Measurements from ENCODE around the gene BATF. TPM values are rescaled to one million over a fixed set of nuclear protein-coding genes. Genes with fewer than 3 reads are reported as not detected.
A peak's percentile ranks its signal among the peaks of the same experiment; 100 is the strongest.

The BATF gene
- total RNA-seq, 1 experiment from 2014 or later, result 0.69 TPM

GRCh38 chr14:75515629-75515996 lies 6.7 kb upstream of the BATF start:
- Histone ChIP-seq H3K36me3 (ENCODE audit: control insufficient read depth in 1 of 2, insufficient read depth in 2 of 2, low read length in 2 of 2) (no peaks in the 10 kb centered on the region), H2AFZ (ENCODE audit: low read depth, low read length, poor library complexity, severe bottlenecking) (no peak overlapping the region), H3K27me3 (ENCODE audit: insufficient read depth, low read length) (no peaks in the 10 kb centered on the region), H3K27ac (ENCODE audit: low read depth, low read length) (no peak overlapping the region), H3K79me2 (ENCODE audit: insufficient read depth, low read length) (no peaks in the 10 kb centered on the region), H3K9me2 (ENCODE audit: insufficient read depth) (no peaks in the 10 kb centered on the region), H4K20me1 (ENCODE audit: insufficient read depth) (no peaks in the 10 kb centered on the region), H3K4me3 (replicated peaks in 1 of 2; ENCODE audit: low read depth in 1 of 2, low read length in 2 of 2) (no peak overlapping the region), H3K4me1 (ENCODE audit: control insufficient read depth in 1 of 2, insufficient read depth in 2 of 2, low read length in 2 of 2) (no peaks in the 10 kb centered on the region), H3K9ac (ENCODE audit: low read length) (no peak overlapping the region), H3K9me3 (ENCODE audit: control insufficient read depth in 1 of 2, insufficient read depth in 1 of 2, low read depth in 1 of 2, low read length in 2 of 2) (peaks cover 0 to 8% of the 10 kb centered on the region in 2 experiments; a peak in 2 of 4 replicates), H3K4me2 (ENCODE audit: low read length) (no peak overlapping the region)
- intact Hi-C loops (cut with micrococcal nuclease), result no loop called here
- no peak for DNase-seq (ENCODE audit: low read depth, low spot score)
- BruUV-seq (replicated peaks), result no TSS peak
- ATAC-seq, result no peak
- RAD21 ChIA-PET (ENCODE audit: low non-redundant PET in 1 of 2, low total read pairs in 2 of 2, uncharacterized antibody in 2 of 2, unreplicated experiment in 2 of 2), result no interaction called here
- TF ChIP-seq JUND (IDR thresholded peaks at IDR 0.05) (no peak), EZH2phosphoT487 (IDR thresholded peaks at IDR 0.05; ENCODE audit: borderline replicate concordance) (no peak), SP1 (IDR thresholded peaks at IDR 0.05; ENCODE audit: low read depth) (no peak), POLR2A (IDR thresholded peaks at IDR 0.05; ENCODE audit: borderline replicate concordance, extremely low read depth, insufficient read depth, insufficient read length) (no peak)
- CTCF ChIA-PET, result interaction anchor here (1.3 kb wide), 1 partner anchor 45 kb away, joined by 3 read pairs; no protein-coding TSS in a partner anchor
- POLR2A ChIA-PET, result no interaction called here

- POLR2A ChIA-PET, result interaction anchor here (0.7 kb wide), 1 partner anchor 43 kb away, joined by 4 read pairs; no protein-coding TSS in a partner anchor
- Histone ChIP-seq H3K4me2 (ENCODE audit: low read length) (no peak overlapping the region), H3K27me3 (ENCODE audit: insufficient read depth, low read length) (peaks cover 6% of the 10 kb centered on the region; the same call in 1 of the 2 replicates), H3K4me3 (replicated peaks in 1 of 2; ENCODE audit: low read depth in 1 of 2, low read length in 2 of 2) (no peak overlapping the region), H3K9me3 (ENCODE audit: control insufficient read depth in 1 of 2, insufficient read depth in 1 of 2, low read depth in 1 of 2, low read length in 2 of 2) (no peaks in the 10 kb centered on the region), H3K4me1 (ENCODE audit: control insufficient read depth in 1 of 2, insufficient read depth in 2 of 2, low read length in 2 of 2) (no peaks in the 10 kb centered on the region), H3K36me3 (ENCODE audit: control insufficient read depth in 1 of 2, insufficient read depth in 2 of 2, low read length in 2 of 2) (no peaks in the 10 kb centered on the region), H2AFZ (ENCODE audit: low read depth, low read length, poor library complexity, severe bottlenecking) (no peak overlapping the region), H4K20me1 (ENCODE audit: insufficient read depth) (no peaks in the 10 kb centered on the region), H3K9me2 (ENCODE audit: insufficient read depth) (no peaks in the 10 kb centered on the region), H3K79me2 (ENCODE audit: insufficient read depth, low read length) (no peaks in the 10 kb centered on the region), H3K9ac (ENCODE audit: low read length) (no peak overlapping the region), H3K27ac (ENCODE audit: low read depth, low read length) (no peak overlapping the region)
- DNase-seq (ENCODE audit: low read depth, low spot score), result peak; percentile 12
- ATAC-seq, result peak; percentile 81
- no TSS peak for BruUV-seq (replicated peaks)
- RAD21 ChIA-PET (ENCODE audit: low non-redundant PET in 1 of 2, low total read pairs in 2 of 2, uncharacterized antibody in 2 of 2, unreplicated experiment in 2 of 2), result interaction anchor here in 1 of 2 experiments (0.6 kb wide), 1 partner anchor 223 kb away, joined by 6 read pairs; no protein-coding TSS in a partner anchor
- CTCF ChIA-PET, result interaction anchor here (0.6 to 1.5 kb wide), 3 partner anchors 10 to 42 kb away, joined by 3 to 7 read pairs (median 4); no protein-coding TSS in a partner anchor
- TF ChIP-seq RAD21 (IDR thresholded peaks at IDR 0.05; ENCODE audit: low read depth), result peak; percentile 38; the same call in 1 of the 2 replicates
- peak; percentile 22 to 65 (median 64); a peak in 5 of 6 replicates for TF ChIP-seq CTCF (IDR thresholded peaks at IDR 0.05 in 2 of 3, conservative IDR thresholded peaks at IDR 0.05 in 1 of 3; ENCODE audit: borderline replicate concordance in 1 of 3, insufficient read depth in 1 of 3, low read depth in 2 of 3, low read length in 2 of 3)
- TF ChIP-seq POLR2AphosphoS5 (IDR thresholded peaks at IDR 0.05; ENCODE audit: low read depth, low read length), result no peak
- intact Hi-C loops (cut with micrococcal nuclease), result no loop called here
These were observed 3.6 kb upstream of the BATF start for GRCh38 chr14:75518625-75519024.
